ENCODE data around the gene MCC. TPM values are rescaled to one million over a fixed set of nuclear protein-coding genes. Genes with fewer than 3 reads are reported as not detected.

MCC gene
- total and polyA plus RNA-seq, 7 donors, result 1.4 to 13.8 (median 4.4) TPM

- no peaks in the 10 kb centered on the region for H3K36me3 ChIP-seq (ENCODE audit: insufficient read depth in 1 of 2, low read depth in 1 of 2)
These were observed 154.8 kb downstream of the MCC start for GRCh38 chr5:113333411-113333810.

GRCh38 chr5:113331209-113331551 is 157.1 kb downstream of the MCC start:
- H3K27ac ChIP-seq, result peak overlapping the region; percentile 54
- TF ChIP-seq CTCF (IDR thresholded peaks at IDR 0.05), result no peak

More at GRCh38 chr5:113333411-113333810, 154.8 kb downstream of the MCC start:
- intact Hi-C loops (cut with DNase I), result no loop called here
- WGBS, 3 donors, result 91 to 96% (median 95%) methylated on average over 1 of the region's 1 CpG
- no peak overlapping the region for H3K27ac ChIP-seq
- no peak for TF ChIP-seq CTCF (IDR thresholded peaks at IDR 0.05)
- peaks cover 5% of the 10 kb centered on the region for H3K9me3 ChIP-seq
- H3K4me3 ChIP-seq, result no peak overlapping the region
- no peaks in the 10 kb centered on the region for H3K4me1 ChIP-seq
- ATAC-seq, result no peak
- no peak for DNase-seq
- H3K27me3 ChIP-seq (ENCODE audit: insufficient read depth in 3 of 3, low read length in 2 of 3), result no peaks in the 10 kb centered on the region

GRCh38 chr5:113330533-113331208 is 157.6 kb downstream of the MCC start:
- H3K9me3 ChIP-seq, result peaks cover 5% of the 10 kb centered on the region
- no peaks in the 10 kb centered on the region for H3K4me1 ChIP-seq
- peak; percentile 81 to 91 (median 90) for ATAC-seq
- intact Hi-C loops (cut with DNase I), result no loop called here
- H3K27ac ChIP-seq, result peak overlapping the region; percentile 54
- no peaks in the 10 kb centered on the region for H3K36me3 ChIP-seq (ENCODE audit: insufficient read depth in 1 of 2, low read depth in 1 of 2)
- TF ChIP-seq CTCF (IDR thresholded peaks at IDR 0.05), result peak; percentile 42
- peak; percentile 49 to 82 for DNase-seq
- peak overlapping the region; percentile 17 for H3K4me3 ChIP-seq
- 14 to 15% (median 15%) methylated on average over 4 of the region's 4 CpGs for WGBS, 3 donors
- H3K27me3 ChIP-seq (ENCODE audit: insufficient read depth in 3 of 3, low read length in 2 of 3), result no peaks in the 10 kb centered on the region

More at GRCh38 chr5:113331209-113331551, 157.1 kb downstream of the MCC start:
- no peaks in the 10 kb centered on the region for H3K36me3 ChIP-seq (ENCODE audit: insufficient read depth in 1 of 2, low read depth in 1 of 2)
- intact Hi-C loops (cut with DNase I), result no loop called here
- peak; percentile 92 to 97 (median 95) for ATAC-seq
- 16 to 24% (median 23%) methylated on average over 4 of the region's 4 CpGs for WGBS, 3 donors
- H3K4me1 ChIP-seq, result no peaks in the 10 kb centered on the region
- no peak for DNase-seq
- H3K4me3 ChIP-seq, result peak overlapping the region; percentile 17
- H3K9me3 ChIP-seq, result peaks cover 5% of the 10 kb centered on the region
- H3K27me3 ChIP-seq (ENCODE audit: insufficient read depth in 3 of 3, low read length in 2 of 3), result no peaks in the 10 kb centered on the region

- Histone ChIP-seq H3K4me3 (no peak overlapping the region), H3K27me3 (ENCODE audit: insufficient read depth in 3 of 3, low read length in 2 of 3) (no peaks in the 10 kb centered on the region), H3K4me1 (no peaks in the 10 kb centered on the region), H3K27ac (no peak overlapping the region), H3K9me3 (peaks cover 5% of the 10 kb centered on the region), H3K36me3 (ENCODE audit: insufficient read depth in 1 of 2, low read depth in 1 of 2) (no peaks in the 10 kb centered on the region)
- TF ChIP-seq CTCF (IDR thresholded peaks at IDR 0.05), result no peak
- WGBS, 3 donors, result 58 to 75% (median 70%) methylated on average over 2 of the region's 2 CpGs
- intact Hi-C loops (cut with DNase I), result loop anchor here in 1 of 2 donors (5.0 kb wide), 1 partner anchor 333 kb away; no protein-coding TSS in a partner anchor
- no peak for ATAC-seq
- DNase-seq, result no peak
These were observed 158.3 kb downstream of the MCC start for GRCh38 chr5:113329981-113330380.

Measured in psoas muscle (tissue), 8 donors.